HCT116 (cell line): ENCODE results near the gene STAMBPL1. TPM values are rescaled to one million over a fixed set of nuclear protein-coding genes. Genes with fewer than 3 reads are reported as not detected.
A peak's percentile ranks its signal among the peaks of the same experiment; 100 is the strongest.

Experiments used
- ATAC-seq: fragments of 200-7000 bp; cut with Tn5 transposase; 2 replicates; pipeline ENCODE4 v1.9.1; 2020; ENCODE audit warnings: mild to moderate bottlenecking, moderate library complexity
- BruUV-seq: library from RNA; stranded (reverse); fragments of 400-500 nt; replicated peaks from 2 replicates; lab custom pipeline; 2021; lab: Mats Ljungman, UMichigan
- CTCF ChIA-PET: fragments of 300-600 bp; sonication (Branson Sonifier 250); formaldehyde crosslinking; loops from one replicate; lab custom pipeline; 2021; ENCODE audit warnings: antibody characterized with exemption; lab: Charles Lee
- POLR2A ChIA-PET: fragments of 300-600, 350-600 bp; sonication (Branson Sonifier 250); formaldehyde crosslinking; loops from one replicate; lab custom pipeline; 2021; ENCODE audit warnings: antibody characterized with exemption; lab: Charles Lee
- RAD21 ChIA-PET, 2 experiments: fragments of 300-600 bp; sonication (Branson Sonifier 250); formaldehyde crosslinking; loops; one replicate each; lab custom pipeline; 2023; ENCODE audit warnings: low total read pairs in 2 of 2; ENCODE audit not compliant: uncharacterized antibody in 2 of 2, unreplicated experiment in 2 of 2, low non-redundant PET in 1 of 2; lab: Charles Lee
- DNase-seq: peaks from one replicate; pipeline ENCODE4 v3.0.0-alpha.2; 2010; ENCODE audit warnings: low read depth, low spot score
- H2AFZ ChIP-seq: fragments of 200-600 bp; shearing (Covaris generic), sonication (generic); 2 replicates; pipeline ENCODE4 v1.6.1; 2017; ENCODE audit warnings: low read depth, mixed run types, mixed read lengths, antibody characterized with exemption, low read length; ENCODE audit not compliant: poor library complexity, severe bottlenecking
- H3K27ac ChIP-seq: 2 replicates; pipeline ENCODE4 v1.5.1; 2012; ENCODE audit warnings: low read depth, low read length
- H3K27me3 ChIP-seq: fragments of 200-600 bp; sonication (generic); 2 replicates; pipeline ENCODE4 v1.6.1; 2016; ENCODE audit warnings: mixed run types, low read length, mixed read lengths; ENCODE audit not compliant: insufficient read depth
- H3K36me3 ChIP-seq, 2 experiments: fragments of 200-500 bp in 1 of 2; fragments of 200-600 bp in 1 of 2; sonication (Bioruptor generic) in 1 of 2; sonication (generic) in 1 of 2; 2 replicates each; pipeline versions ENCODE4 v1.5.1 to v1.6.1; 2014 to 2016; ENCODE audit warnings: low read length in 2 of 2, inconsistent platforms in 1 of 2, mixed read lengths in 1 of 2, mixed run types in 1 of 2; ENCODE audit not compliant: insufficient read depth in 2 of 2, control insufficient read depth in 1 of 2
- H3K4me1 ChIP-seq, 2 experiments: fragments of 200-600 bp in 1 of 2; sonication (generic) in 1 of 2; 2 replicates each; pipeline versions ENCODE4 v1.5.1 to v1.6.1; 2012 to 2017; ENCODE audit warnings: low read length in 2 of 2, inconsistent platforms in 1 of 2, mild to moderate bottlenecking in 1 of 2, mixed read lengths in 1 of 2, mixed run types in 1 of 2, moderate library complexity in 1 of 2; ENCODE audit not compliant: insufficient read depth in 2 of 2, control insufficient read depth in 1 of 2
- H3K4me2 ChIP-seq: fragments of 200-600 bp; sonication (generic); 2 replicates; pipeline ENCODE4 v1.6.1; 2017; ENCODE audit warnings: mixed run types, low read length, mixed read lengths
- H3K4me3 ChIP-seq, 2 experiments: fragments of 200-600 bp in 1 of 2; sonication (generic) in 1 of 2; replicated peaks in 1 of 2; 2 replicates each; pipeline ENCODE4 v1.5.1; 2011 to 2016; ENCODE audit warnings: low read length in 2 of 2, control low read depth in 1 of 2, low read depth in 1 of 2, mild to moderate bottlenecking in 1 of 2, mixed read lengths in 1 of 2, mixed run types in 1 of 2
- H3K79me2 ChIP-seq: fragments of 200-600 bp; sonication (generic); 2 replicates; pipeline ENCODE4 v1.6.1; 2017; ENCODE audit warnings: mild to moderate bottlenecking, mixed run types, low read length, moderate library complexity, mixed read lengths; ENCODE audit not compliant: insufficient read depth
- H3K9ac ChIP-seq: fragments of 200-600 bp; sonication (generic); 2 replicates; pipeline ENCODE4 v1.6.1; 2016; ENCODE audit warnings: low read length, mixed read lengths
- H3K9me2 ChIP-seq: fragments of 200-600 bp; sonication (generic), shearing (Covaris generic); 2 replicates; pipeline ENCODE4 v1.6.1; 2017; ENCODE audit warnings: mixed run types, mild to moderate bottlenecking, moderate library complexity; ENCODE audit not compliant: insufficient read depth
- H3K9me3 ChIP-seq, 2 experiments: fragments of 200-500 bp in 1 of 2; fragments of 200-600 bp in 1 of 2; sonication (Bioruptor generic) in 1 of 2; sonication (generic) in 1 of 2; 2 replicates each; pipeline ENCODE4 v1.6.1; 2014 to 2017; ENCODE audit warnings: low read length in 2 of 2, mixed read lengths in 2 of 2, inconsistent platforms in 1 of 2, low read depth in 1 of 2, mild to moderate bottlenecking in 1 of 2, mixed run types in 1 of 2, moderate library complexity in 1 of 2; ENCODE audit not compliant: control insufficient read depth in 1 of 2, insufficient read depth in 1 of 2
- H4K20me1 ChIP-seq: fragments of 200-600 bp; sonication (generic), shearing (Covaris generic); 2 replicates; pipeline ENCODE4 v1.6.1; 2017; ENCODE audit warnings: mixed run types, mild to moderate bottlenecking, moderate library complexity; ENCODE audit not compliant: insufficient read depth
- ATF3 ChIP-seq: IDR thresholded peaks from 2 replicates; pipeline ENCODE4 v1.6.1; 2012
- CBX3 ChIP-seq: IDR thresholded peaks from 2 replicates; pipeline ENCODE4 v1.6.1; 2012; ENCODE audit warnings: low read depth
- CEBPB ChIP-seq: IDR thresholded peaks from 2 replicates; pipeline ENCODE4 v1.6.1; 2012; ENCODE audit warnings: low read depth
- CTCF ChIP-seq, 3 experiments: fragments of 200-600 bp in 1 of 3; sonication (generic) in 1 of 3; IDR thresholded peaks in 2 of 3; conservative IDR thresholded peaks in 1 of 3; 2 replicates each; pipeline ENCODE4 v1.5.1; 2012 to 2017; ENCODE audit warnings: low read depth in 2 of 3, low read length in 2 of 3, antibody characterized with exemption in 1 of 3, borderline replicate concordance in 1 of 3, control low read depth in 1 of 3, mild to moderate bottlenecking in 1 of 3, mixed read lengths in 1 of 3, mixed run types in 1 of 3, moderate library complexity in 1 of 3; ENCODE audit not compliant: insufficient read depth in 1 of 3
- ELF1 ChIP-seq: IDR thresholded peaks from 2 replicates; pipeline ENCODE4 v1.6.1; 2012; ENCODE audit warnings: low read depth, borderline replicate concordance
- EZH2 ChIP-seq: fragments of 200-600 bp; sonication (generic); IDR thresholded peaks from 2 replicates; pipeline ENCODE4 v1.6.1; 2017; ENCODE audit warnings: antibody characterized with exemption, mixed run types
- FOSL1 ChIP-seq: IDR thresholded peaks from 2 replicates; pipeline ENCODE4 v1.6.1; 2012; ENCODE audit warnings: low read depth
- JUND ChIP-seq: IDR thresholded peaks from 2 replicates; pipeline ENCODE4 v1.6.1; 2012
- MAX ChIP-seq: IDR thresholded peaks from 2 replicates; pipeline ENCODE4 v1.6.1; 2012
- POLR2A ChIP-seq: IDR thresholded peaks from 2 replicates; pipeline ENCODE4 v1.7.0; 2011; ENCODE audit warnings: borderline replicate concordance; ENCODE audit not compliant: insufficient read depth, insufficient read length; ENCODE audit errors: extremely low read depth
- POLR2AphosphoS5 ChIP-seq: IDR thresholded peaks from 2 replicates; pipeline ENCODE4 v1.6.1; 2011; ENCODE audit warnings: mild to moderate bottlenecking, low read depth, low read length, moderate library complexity
- RAD21 ChIP-seq: IDR thresholded peaks from 2 replicates; pipeline ENCODE4 v1.6.1; 2012; ENCODE audit warnings: low read depth, mild to moderate bottlenecking
- REST ChIP-seq: IDR thresholded peaks from 2 replicates; pipeline ENCODE4 v1.6.1; 2012; ENCODE audit warnings: low read depth
- SIN3A ChIP-seq: IDR thresholded peaks from 2 replicates; pipeline ENCODE4 v1.6.1; 2012; ENCODE audit warnings: low read depth
- SP1 ChIP-seq: IDR thresholded peaks from 2 replicates; pipeline ENCODE4 v1.6.1; 2012; ENCODE audit warnings: low read depth
- SRF ChIP-seq: IDR thresholded peaks from 2 replicates; pipeline ENCODE4 v1.6.1; 2012; ENCODE audit warnings: low read depth
- YY1 ChIP-seq: IDR thresholded peaks from 2 replicates; pipeline ENCODE4 v1.6.1; 2011; ENCODE audit warnings: low read length, low read depth, moderate library complexity, mild to moderate bottlenecking; ENCODE audit not compliant: insufficient replicate concordance; ENCODE audit errors: extremely low read depth
- ZFX ChIP-seq: fragments of 450-650 bp; IDR thresholded peaks from 2 replicates; pipeline ENCODE4 v1.6.1; 2017
- intact Hi-C: fragments of 100-400 bp; cut with micrococcal nuclease; formaldehyde crosslinking; loops from 2 replicates; pipeline ENCODE4 v1.10.0; 2022
- total RNA-seq: library from RNA; stranded (reverse); gene quantifications from one replicate; pipeline ENCODE4 v1.2.1, GENCODE V29; 2021; ENCODE audit not compliant: unreplicated experiment
- TF ChIP-seq, protein P1 (sequence below): IDR thresholded peaks from 2 replicates; pipeline ENCODE4 v1.6.1; 2011; ENCODE audit warnings: mild to moderate bottlenecking, low read length, moderate library complexity; ENCODE audit not compliant: insufficient replicate concordance; ENCODE audit errors: extremely low read depth

Gene STAMBPL1
- total RNA-seq, 1 experiment from 2014 or later, result 11.0 TPM

- Histone ChIP-seq H3K27ac (peak overlapping the region; percentile 93), H3K79me2 (peaks cover 16% of the 10 kb centered on the region), H3K4me1 (peaks cover 24 to 51% of the 10 kb centered on the region in 2 experiments), H3K4me2 (peak overlapping the region; percentile 87), H3K9ac (peak overlapping the region; percentile 71), H3K36me3 (no peaks in the 10 kb centered on the region), H3K4me3 (peak overlapping the region; percentile 64 to 75), H2AFZ (peak overlapping the region; percentile 79), H3K27me3 (no peaks in the 10 kb centered on the region), H3K9me2 (no peaks in the 10 kb centered on the region), H3K9me3 (no peaks in the 10 kb centered on the region), H4K20me1 (no peaks in the 10 kb centered on the region)
- RAD21 ChIA-PET, result no interaction called here
- ATAC-seq, result peak; percentile 80
- CTCF ChIA-PET, result interaction anchor here (0.9 to 1.9 kb wide), 4 partner anchors 10 to 54 kb away, joined by 3 to 5 read pairs (median 3); no protein-coding TSS in a partner anchor
- intact Hi-C loops, result no loop called here
- DNase-seq, result peak; percentile 51
- BruUV-seq, result no TSS peak
- POLR2A ChIA-PET, result interaction anchor here (1.2 kb wide), 1 partner anchor 52 kb away, joined by 3 read pairs; no protein-coding TSS in a partner anchor
- TF ChIP-seq EZH2, result no peak
- no peak for TF ChIP-seq REST
- TF ChIP-seq CEBPB, result no peak
- TF ChIP-seq MAX, result peak; percentile 97
- peak; percentile 9; the same call in 1 of the 2 replicates for TF ChIP-seq JUND
- peak; percentile 70 for TF ChIP-seq POLR2A
- no peak for TF ChIP-seq RAD21
- no peak for TF ChIP-seq SRF
- TF ChIP-seq YY1, result peak; percentile 7
- TF ChIP-seq ZFX, result peak; percentile 71
- no peak for TF ChIP-seq FOSL1
- TF ChIP-seq SIN3A, result peak; percentile 88
- TF ChIP-seq ATF3, result no peak
- peak in 2 of 3 experiments; percentile 13 to 17; a peak in 1 of 6 replicates for TF ChIP-seq CTCF (IDR thresholded peaks at IDR 0.05 in 2 of 3, conservative IDR thresholded peaks at IDR 0.05 in 1 of 3; ENCODE audit: borderline replicate concordance in 1 of 3, insufficient read depth in 1 of 3, low read depth in 2 of 3, low read length in 2 of 3)
- peak; percentile 65 for TF ChIP-seq POLR2AphosphoS5
- TF ChIP-seq, protein P1, sequence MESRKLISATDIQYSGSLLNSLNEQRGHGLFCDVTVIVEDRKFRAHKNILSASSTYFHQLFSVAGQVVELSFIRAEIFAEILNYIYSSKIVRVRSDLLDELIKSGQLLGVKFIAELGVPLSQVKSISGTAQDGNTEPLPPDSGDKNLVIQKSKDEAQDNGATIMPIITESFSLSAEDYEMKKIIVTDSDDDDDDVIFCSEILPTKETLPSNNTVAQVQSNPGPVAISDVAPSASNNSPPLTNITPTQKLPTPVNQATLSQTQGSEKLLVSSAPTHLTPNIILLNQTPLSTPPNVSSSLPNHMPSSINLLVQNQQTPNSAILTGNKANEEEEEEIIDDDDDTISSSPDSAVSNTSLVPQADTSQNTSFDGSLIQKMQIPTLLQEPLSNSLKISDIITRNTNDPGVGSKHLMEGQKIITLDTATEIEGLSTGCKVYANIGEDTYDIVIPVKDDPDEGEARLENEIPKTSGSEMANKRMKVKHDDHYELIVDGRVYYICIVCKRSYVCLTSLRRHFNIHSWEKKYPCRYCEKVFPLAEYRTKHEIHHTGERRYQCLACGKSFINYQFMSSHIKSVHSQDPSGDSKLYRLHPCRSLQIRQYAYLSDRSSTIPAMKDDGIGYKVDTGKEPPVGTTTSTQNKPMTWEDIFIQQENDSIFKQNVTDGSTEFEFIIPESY, result no peak
- TF ChIP-seq CBX3, result peak; percentile 41; the same call in 1 of the 2 replicates
- no peak for TF ChIP-seq ELF1
- peak; percentile 35; the same call in 1 of the 2 replicates for TF ChIP-seq SP1
Observed at GRCh38 chr10:88880282-88881076, 434 bp downstream of the STAMBPL1 start.
